SW480 (cell line): ENCODE results near the gene FADS2.

ENCODE experiments used
- DNase-seq: peaks from one replicate; pipeline ENCODE4 v3.0.0-alpha.2; 2016; ENCODE audit warnings: low spot score

Gene FADS2

GRCh38 chr11:61887839-61888494 is 59.9 kb downstream of the FADS2 start:
- DNase-seq = no peak

- no peak for DNase-seq
These were observed 60.5 kb downstream of the FADS2 start for GRCh38 chr11:61888590-61888989.

- no peak for DNase-seq
These were observed 61.7 kb downstream of the FADS2 start for GRCh38 chr11:61889831-61890230.

GRCh38 chr11:61890529-61891330 is 62.6 kb downstream of the FADS2 start:
- DNase-seq = peak; percentile 87

GRCh38 chr11:61891331-61892084 is 63.4 kb downstream of the FADS2 start, which contains the start of gene FADS3:
TSS of gene FADS3 (minus strand) at chr11:61891545. CDS start at chr11:61891381, 164 bp downstream.
- DNase-seq = peak; percentile 82

GRCh38 chr11:61892085-61892370 is 63.9 kb downstream of the FADS2 start:
- DNase-seq = no peak

GRCh38 chr11:61893981-61894380 is 65.9 kb downstream of the FADS2 start:
- no peak for DNase-seq

- DNase-seq = no peak
These were observed 67.1 kb downstream of the FADS2 start for GRCh38 chr11:61895046-61895717.

GRCh38 chr11:61895718-61896059 is 67.6 kb downstream of the FADS2 start:
- no peak for DNase-seq

GRCh38 chr11:61896665-61897386 is 68.7 kb downstream of the FADS2 start:
- DNase-seq = no peak

- peak; percentile 59 for DNase-seq
These were observed 69.5 kb downstream of the FADS2 start for GRCh38 chr11:61897387-61898246.

GRCh38 chr11:61898247-61898582 is 70.1 kb downstream of the FADS2 start:
- DNase-seq = no peak

- DNase-seq = peak; percentile 75
These were observed 71.2 kb downstream of the FADS2 start for GRCh38 chr11:61899146-61899841.

GRCh38 chr11:61900251-61900650 is 72.2 kb downstream of the FADS2 start:
- DNase-seq = no peak

GRCh38 chr11:61901397-61901796 is 73.3 kb downstream of the FADS2 start:
- DNase-seq = no peak

GRCh38 chr11:61902313-61902712 is 74.2 kb downstream of the FADS2 start:
- no peak for DNase-seq

GRCh38 chr11:61903845-61904244 is 75.7 kb downstream of the FADS2 start:
- no peak for DNase-seq

- DNase-seq = no peak
These were observed 76.5 kb downstream of the FADS2 start for GRCh38 chr11:61904539-61905048.

GRCh38 chr11:61905067-61905696 is 77.1 kb downstream of the FADS2 start:
- DNase-seq = no peak
